SK-N-SH treated with all-trans-retinoic acid at 6 μM for 48 hours (cell line): ENCODE data around the gene AADAT.

Experiments used
- ARNTL ChIP-seq: fragments of 450-650 bp; formaldehyde crosslinking; IDR thresholded peaks from 2 replicates; pipeline ENCODE4 v1.5.0; 2020; ENCODE audit warnings: low read depth, mild to moderate bottlenecking, moderate library complexity, borderline replicate concordance
- OSR1 ChIP-seq: fragments of 250-450 bp; sonication (Bioruptor Pico); IDR thresholded peaks from 2 replicates; pipeline ENCODE4 v1.8.0; 2022; ENCODE audit warnings: moderate library complexity, mild to moderate bottlenecking, inconsistent platforms
- RARB ChIP-seq: fragments of 250-450 bp; sonication (Bioruptor Pico); IDR thresholded peaks from 2 replicates; pipeline ENCODE4 v1.8.0; 2021; ENCODE audit warnings: mild to moderate bottlenecking, moderate library complexity
- TOX ChIP-seq: fragments of 250-450 bp; sonication (Bioruptor Pico); IDR thresholded peaks from 2 replicates; pipeline ENCODE4 v1.8.0; 2021; ENCODE audit warnings: mild to moderate bottlenecking, moderate library complexity, borderline replicate concordance
- ZFP3 ChIP-seq: fragments of 250-450 bp; sonication (Bioruptor Pico); IDR thresholded peaks from 2 replicates; pipeline ENCODE4 v1.5.0; 2020; ENCODE audit warnings: mild to moderate bottlenecking, moderate library complexity
- TF ChIP-seq, protein P1 (sequence below): fragments of 250-450 bp; sonication (Bioruptor Pico); IDR thresholded peaks from 2 replicates; pipeline ENCODE4 v1.8.0; 2021; ENCODE audit warnings: low read depth, mild to moderate bottlenecking, moderate library complexity, borderline replicate concordance
- TF ChIP-seq, protein P2 (sequence below): fragments of 250-450 bp; sonication (Bioruptor Pico); IDR thresholded peaks from 2 replicates; pipeline ENCODE4 v1.5.1; 2020; ENCODE audit warnings: low read depth, mild to moderate bottlenecking, moderate library complexity

- TF ChIP-seq OSR1 (CRISPR knock-in tag) (no peak), RARB (CRISPR knock-in tag) (no peak), TOX (CRISPR knock-in tag) (no peak), ZFP3 (no peak), ARNTL (no peak)
- TF ChIP-seq, protein P1, sequence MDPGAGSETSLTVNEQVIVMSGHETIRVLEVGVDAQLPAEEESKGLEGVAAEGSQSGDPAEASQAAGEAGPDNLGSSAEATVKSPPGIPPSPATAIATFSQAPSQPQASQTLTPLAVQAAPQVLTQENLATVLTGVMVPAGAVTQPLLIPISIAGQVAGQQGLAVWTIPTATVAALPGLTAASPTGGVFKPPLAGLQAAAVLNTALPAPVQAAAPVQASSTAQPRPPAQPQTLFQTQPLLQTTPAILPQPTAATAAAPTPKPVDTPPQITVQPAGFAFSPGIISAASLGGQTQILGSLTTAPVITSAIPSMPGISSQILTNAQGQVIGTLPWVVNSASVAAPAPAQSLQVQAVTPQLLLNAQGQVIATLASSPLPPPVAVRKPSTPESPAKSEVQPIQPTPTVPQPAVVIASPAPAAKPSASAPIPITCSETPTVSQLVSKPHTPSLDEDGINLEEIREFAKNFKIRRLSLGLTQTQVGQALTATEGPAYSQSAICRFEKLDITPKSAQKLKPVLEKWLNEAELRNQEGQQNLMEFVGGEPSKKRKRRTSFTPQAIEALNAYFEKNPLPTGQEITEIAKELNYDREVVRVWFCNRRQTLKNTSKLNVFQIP (CRISPR knock-in tag) = no peak
- TF ChIP-seq, protein P2, sequence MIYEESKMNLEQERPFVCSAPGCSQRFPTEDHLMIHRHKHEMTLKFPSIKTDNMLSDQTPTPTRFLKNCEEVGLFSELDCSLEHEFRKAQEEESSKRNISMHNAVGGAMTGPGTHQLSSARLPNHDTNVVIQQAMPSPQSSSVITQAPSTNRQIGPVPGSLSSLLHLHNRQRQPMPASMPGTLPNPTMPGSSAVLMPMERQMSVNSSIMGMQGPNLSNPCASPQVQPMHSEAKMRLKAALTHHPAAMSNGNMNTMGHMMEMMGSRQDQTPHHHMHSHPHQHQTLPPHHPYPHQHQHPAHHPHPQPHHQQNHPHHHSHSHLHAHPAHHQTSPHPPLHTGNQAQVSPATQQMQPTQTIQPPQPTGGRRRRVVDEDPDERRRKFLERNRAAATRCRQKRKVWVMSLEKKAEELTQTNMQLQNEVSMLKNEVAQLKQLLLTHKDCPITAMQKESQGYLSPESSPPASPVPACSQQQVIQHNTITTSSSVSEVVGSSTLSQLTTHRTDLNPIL = no peak
Observed at GRCh38 chr4:170137466-170137865, 47.7 kb upstream of the AADAT start.
